ENCODE results near the gene TRPV5.

The TRPV5 gene

GRCh38 chr7:142868188-142868985 is 65.2 kb downstream of the TRPV5 start:
- no peak for DNase-seq

GRCh38 chr7:142867398-142868187 is 66.0 kb downstream of the TRPV5 start:
- DNase-seq: no peak

GRCh38 chr7:142867097-142867378 is 66.5 kb downstream of the TRPV5 start:
- no peak for DNase-seq

- no peak for DNase-seq
Observed at GRCh38 chr7:142866361-142867096, 67.0 kb downstream of the TRPV5 start.

- DNase-seq: no peak
Observed at GRCh38 chr7:142865766-142866165, 67.8 kb downstream of the TRPV5 start.

GRCh38 chr7:142864980-142865747 is 68.4 kb downstream of the TRPV5 start:
- DNase-seq: no peak

GRCh38 chr7:142863891-142864685 is 69.5 kb downstream of the TRPV5 start:
- no peak for DNase-seq

GRCh38 chr7:142862786-142863400 is 70.7 kb downstream of the TRPV5 start:
- no peak for DNase-seq

- DNase-seq: no peak
Observed at GRCh38 chr7:142862351-142862750, 71.2 kb downstream of the TRPV5 start.

GRCh38 chr7:142860968-142861367 is 72.6 kb downstream of the TRPV5 start:
- no peak for DNase-seq

- DNase-seq: no peak
Observed at GRCh38 chr7:142859829-142860228, 73.7 kb downstream of the TRPV5 start.

GRCh38 chr7:142859411-142859810 is 74.1 kb downstream of the TRPV5 start:
- no peak for DNase-seq

Data from NCI-H187 (cell line).